GM12891 (cell line): ENCODE measurements around the gene SLC8B1.

ENCODE experiments used
- POLR2A ChIP-seq: IDR thresholded peaks from 2 replicates; pipeline ENCODE4 v1.6.1; 2011; ENCODE audit warnings: low read depth, low read length, control low read depth
- POLR2AphosphoS5 ChIP-seq: IDR thresholded peaks from 2 replicates; pipeline ENCODE4 v1.6.1; 2011; ENCODE audit warnings: low read depth, low read length, control low read depth
- SPI1 ChIP-seq: IDR thresholded peaks from 2 replicates; pipeline ENCODE4 v1.6.1; 2011; ENCODE audit warnings: low read depth, low read length, control low read depth
- TAF1 ChIP-seq: IDR thresholded peaks from 2 replicates; pipeline ENCODE4 v1.6.1; 2011; ENCODE audit warnings: low read depth, low read length, control low read depth

DNA sequence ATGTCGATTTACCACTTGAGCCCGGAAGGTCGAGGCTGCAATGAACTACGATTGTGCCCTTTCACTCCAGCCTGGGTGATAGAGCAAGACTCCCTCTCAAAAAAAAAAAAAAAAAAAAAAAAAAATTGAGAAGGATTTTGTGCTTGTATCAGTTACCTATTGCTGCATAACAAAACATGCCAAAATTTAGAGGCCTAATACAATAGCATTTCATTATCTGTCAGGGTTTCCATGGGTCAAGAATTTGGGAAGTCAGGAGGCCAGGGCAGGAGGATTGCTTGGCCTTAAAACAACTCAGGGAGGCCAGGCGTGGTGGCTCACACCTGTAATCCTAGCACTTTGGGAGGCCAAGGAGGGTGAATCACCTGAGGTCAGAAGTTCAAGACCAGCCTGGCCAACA, 4.6 kb upstream of the SLC8B1 start:
- TF ChIP-seq SPI1 = no peak
- no peak for TF ChIP-seq POLR2A
- TF ChIP-seq TAF1 = no peak
- no peak for TF ChIP-seq POLR2AphosphoS5
